HFFc6 (cell line): Measurements from ENCODE around the gene ANKRD11. TPM values are rescaled to one million over a fixed set of nuclear protein-coding genes. Genes with fewer than 3 reads are reported as not detected.

ENCODE experiments used
- DNase-seq: peaks from one replicate; pipeline ENCODE4 v3.0.0-alpha.2; 2018
- H3K27ac Mint-ChIP-seq: 2 replicates; pipeline ENCODE4 v1.8.0; 2020; ENCODE audit warnings: mild to moderate bottlenecking, mixed read lengths
- H3K27me3 Mint-ChIP-seq: 2 replicates; pipeline ENCODE4 v1.8.0; 2021; ENCODE audit warnings: mild to moderate bottlenecking, moderate library complexity, mixed read lengths; ENCODE audit not compliant: insufficient read depth
- H3K36me3 Mint-ChIP-seq: 2 replicates; pipeline ENCODE4 v1.8.0; 2021; ENCODE audit warnings: low read depth, mixed read lengths
- H3K4me1 Mint-ChIP-seq: 2 replicates; pipeline ENCODE4 v1.8.0; 2020; ENCODE audit warnings: low read depth, mixed read lengths
- H3K4me3 Mint-ChIP-seq: 2 replicates; pipeline ENCODE4 v1.8.0; 2020; ENCODE audit warnings: mild to moderate bottlenecking, moderate library complexity, mixed read lengths
- H3K9me3 Mint-ChIP-seq: 2 replicates; pipeline ENCODE4 v1.8.0; 2020; ENCODE audit warnings: mild to moderate bottlenecking, mixed read lengths
- total RNA-seq, 6 experiments: library from RNA; stranded (reverse); fragmentation: NEBNext Ultra II Directional; extraction: Animal tissue kit (Norgen Biotek cat#: 25700); gene quantifications; 2 replicates in 1 of 6; 3 replicates in 5 of 6; pipeline ENCODE4 v1.2.3, GENCODE V29; 2021
- TF ChIP-seq, protein P1 (sequence below): fragments of 200-600 bp; sonication (generic); IDR thresholded peaks from 2 replicates; pipeline ENCODE4 v1.5.0; 2021; ENCODE audit warnings: antibody characterized with exemption, mild to moderate bottlenecking

The ANKRD11 gene
- total RNA-seq, 6 experiments from 2014 or later, result 110 to 120 (median 116) TPM

DNA sequence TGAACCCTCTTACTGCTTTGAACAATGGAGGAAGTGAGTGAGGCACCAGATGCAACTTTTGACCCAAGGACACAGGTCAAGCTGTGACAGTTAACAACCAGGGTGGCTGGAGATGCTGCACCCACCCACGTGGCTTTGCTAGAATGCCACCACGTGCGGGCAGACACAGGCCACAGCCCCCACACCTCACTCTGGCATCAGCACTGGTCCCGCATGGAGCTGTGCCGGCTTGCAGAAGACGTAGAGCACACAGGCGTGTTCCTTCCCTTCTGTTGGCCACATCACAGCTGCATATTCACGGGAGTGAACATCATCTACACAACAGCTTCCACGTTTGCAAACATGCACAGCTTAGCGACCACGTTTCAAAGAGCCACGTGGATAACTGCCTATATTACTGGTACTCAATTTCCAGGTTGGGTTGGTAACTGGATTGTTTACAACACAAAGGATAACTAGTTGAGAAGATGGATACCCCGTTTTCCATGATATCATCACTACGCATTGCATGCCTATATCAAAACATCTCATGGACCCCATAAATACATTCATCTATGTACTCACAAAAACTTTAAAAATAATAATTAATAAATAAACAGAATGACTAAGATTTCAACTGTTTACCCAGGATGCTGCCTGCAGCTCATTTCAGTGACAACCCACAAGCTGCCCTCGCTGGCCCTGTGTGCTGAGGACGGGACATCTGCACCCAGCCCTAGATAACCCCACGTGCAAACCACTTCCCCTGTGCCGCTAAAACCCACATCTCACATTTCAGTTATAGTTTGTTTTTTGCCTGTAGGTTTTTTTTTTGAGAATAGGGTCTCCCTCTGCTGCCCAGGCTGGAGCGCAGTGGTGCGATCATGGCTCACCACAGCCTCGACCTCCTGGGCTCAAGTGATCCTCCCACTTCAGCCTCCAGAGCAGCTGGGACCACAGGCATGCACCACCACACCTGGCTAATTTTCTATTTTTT, 132.0 kb downstream of the ANKRD11 start:
- Mint-ChIP-seq H3K27ac (peak overlapping the region; percentile 60; the same call in 1 of the 2 replicates), H3K27me3 (peaks cover 3% of the 10 kb centered on the region), H3K4me1 (peaks cover 70% of the 10 kb centered on the region), H3K9me3 (no peaks in the 10 kb centered on the region), H3K36me3 (peaks cover 12% of the 10 kb centered on the region; the same call in 1 of the 2 replicates), H3K4me3 (no peak overlapping the region)
- TF ChIP-seq, protein P1, sequence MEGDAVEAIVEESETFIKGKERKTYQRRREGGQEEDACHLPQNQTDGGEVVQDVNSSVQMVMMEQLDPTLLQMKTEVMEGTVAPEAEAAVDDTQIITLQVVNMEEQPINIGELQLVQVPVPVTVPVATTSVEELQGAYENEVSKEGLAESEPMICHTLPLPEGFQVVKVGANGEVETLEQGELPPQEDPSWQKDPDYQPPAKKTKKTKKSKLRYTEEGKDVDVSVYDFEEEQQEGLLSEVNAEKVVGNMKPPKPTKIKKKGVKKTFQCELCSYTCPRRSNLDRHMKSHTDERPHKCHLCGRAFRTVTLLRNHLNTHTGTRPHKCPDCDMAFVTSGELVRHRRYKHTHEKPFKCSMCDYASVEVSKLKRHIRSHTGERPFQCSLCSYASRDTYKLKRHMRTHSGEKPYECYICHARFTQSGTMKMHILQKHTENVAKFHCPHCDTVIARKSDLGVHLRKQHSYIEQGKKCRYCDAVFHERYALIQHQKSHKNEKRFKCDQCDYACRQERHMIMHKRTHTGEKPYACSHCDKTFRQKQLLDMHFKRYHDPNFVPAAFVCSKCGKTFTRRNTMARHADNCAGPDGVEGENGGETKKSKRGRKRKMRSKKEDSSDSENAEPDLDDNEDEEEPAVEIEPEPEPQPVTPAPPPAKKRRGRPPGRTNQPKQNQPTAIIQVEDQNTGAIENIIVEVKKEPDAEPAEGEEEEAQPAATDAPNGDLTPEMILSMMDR, result no peak
- DNase-seq, result no peak

DNA sequence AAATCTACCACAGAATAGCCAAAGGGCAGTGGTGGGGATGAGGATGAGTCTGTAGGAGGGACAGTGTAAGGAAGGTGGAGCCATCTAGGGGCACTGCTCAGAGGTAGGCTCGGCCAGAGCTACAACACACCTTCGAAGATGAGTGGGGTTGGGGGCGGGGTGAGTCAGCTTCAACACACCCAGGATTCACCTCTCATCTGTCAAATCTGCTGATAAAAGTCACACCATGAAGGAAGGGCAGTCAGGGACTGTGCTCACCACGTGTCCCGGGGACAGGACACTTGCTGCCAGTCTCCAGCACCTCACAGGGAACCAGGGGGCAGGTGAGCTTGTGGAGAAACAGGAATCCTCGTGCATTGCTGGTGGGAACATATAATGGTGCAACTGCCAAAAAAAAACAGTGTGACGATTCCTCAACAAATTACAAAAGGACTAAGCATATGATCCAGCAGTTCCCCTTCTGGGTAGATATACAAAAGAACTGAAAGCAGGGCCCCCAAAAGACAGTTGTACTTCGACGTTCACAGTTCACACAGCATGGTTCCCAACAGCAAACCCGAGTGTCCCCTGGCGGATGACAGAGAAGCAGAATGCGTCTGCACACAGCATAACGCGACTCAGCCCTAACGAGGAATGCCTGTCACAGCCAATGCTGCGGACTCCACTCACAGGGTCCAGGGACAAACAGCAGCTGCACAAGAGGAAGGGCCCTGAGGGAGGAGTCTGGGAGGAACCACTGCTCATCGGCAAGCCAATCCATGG, 133.1 kb downstream of the ANKRD11 start:
- no peak overlapping the region for H3K4me3 Mint-ChIP-seq
- H3K36me3 Mint-ChIP-seq, result peaks cover 16% of the 10 kb centered on the region; the same call in 1 of the 2 replicates
- H3K9me3 Mint-ChIP-seq, result no peaks in the 10 kb centered on the region
- no peak for DNase-seq
- peak overlapping the region; percentile 60; the same call in 1 of the 2 replicates for H3K27ac Mint-ChIP-seq
- peaks cover 72% of the 10 kb centered on the region for H3K4me1 Mint-ChIP-seq
- TF ChIP-seq, protein P1, result peak; percentile 21; the same call in 1 of the 2 replicates
- H3K27me3 Mint-ChIP-seq, result peaks cover 3% of the 10 kb centered on the region

DNA sequence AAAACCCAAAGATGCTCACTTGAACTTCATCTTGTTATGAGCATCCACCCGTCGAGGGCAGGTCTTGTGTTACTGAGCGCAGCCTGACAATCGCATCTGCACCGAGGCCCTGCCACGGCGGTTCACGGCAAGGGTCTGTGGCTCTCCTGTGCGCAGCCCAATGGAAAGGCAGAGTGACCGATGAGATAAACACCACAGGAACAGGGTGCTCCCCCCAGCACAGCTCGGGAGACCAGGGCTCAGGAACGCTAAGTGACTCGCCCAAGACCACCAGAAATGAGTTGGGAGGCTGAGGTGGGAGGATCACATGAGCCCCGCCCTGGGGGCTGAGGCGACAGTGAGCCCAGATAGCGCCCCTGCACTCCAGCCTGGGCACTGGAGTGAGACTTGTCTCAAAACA, 134.7 kb downstream of the ANKRD11 start:
- H3K27ac Mint-ChIP-seq, result peak overlapping the region; percentile 5; the same call in 1 of the 2 replicates
- no peaks in the 10 kb centered on the region for H3K9me3 Mint-ChIP-seq
- no peak for DNase-seq
- peaks cover 70% of the 10 kb centered on the region for H3K4me1 Mint-ChIP-seq
- TF ChIP-seq, protein P1, result no peak
- H3K27me3 Mint-ChIP-seq, result peaks cover 3% of the 10 kb centered on the region
- peaks cover 26% of the 10 kb centered on the region for H3K36me3 Mint-ChIP-seq
- H3K4me3 Mint-ChIP-seq, result no peak overlapping the region

DNA sequence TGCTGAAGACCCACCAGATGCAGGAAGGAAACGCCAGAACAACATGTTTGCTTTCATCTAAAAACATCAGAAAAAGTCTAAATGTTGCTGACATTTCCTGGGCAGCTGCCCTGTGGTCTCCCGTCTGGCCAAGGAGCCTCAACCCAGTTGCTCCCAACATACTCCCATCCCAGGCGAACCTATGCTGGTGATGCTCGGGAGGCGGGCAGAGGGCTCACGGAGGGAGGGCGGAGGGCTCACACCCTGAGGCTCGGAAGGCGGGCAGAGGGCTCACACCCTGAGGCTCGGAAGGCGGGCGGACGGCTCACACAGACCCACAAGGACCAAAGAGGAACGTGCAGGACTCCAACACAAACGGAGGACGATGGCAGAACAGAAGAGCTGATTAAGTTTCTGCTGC, 135.4 kb downstream of the ANKRD11 start:
- TF ChIP-seq, protein P1, result no peak
- Mint-ChIP-seq H3K4me3 (no peak overlapping the region), H3K27ac (no peak overlapping the region), H3K36me3 (peaks cover 32% of the 10 kb centered on the region), H3K4me1 (peaks cover 70% of the 10 kb centered on the region), H3K27me3 (peaks cover 3% of the 10 kb centered on the region), H3K9me3 (no peaks in the 10 kb centered on the region)
- DNase-seq, result no peak

DNA sequence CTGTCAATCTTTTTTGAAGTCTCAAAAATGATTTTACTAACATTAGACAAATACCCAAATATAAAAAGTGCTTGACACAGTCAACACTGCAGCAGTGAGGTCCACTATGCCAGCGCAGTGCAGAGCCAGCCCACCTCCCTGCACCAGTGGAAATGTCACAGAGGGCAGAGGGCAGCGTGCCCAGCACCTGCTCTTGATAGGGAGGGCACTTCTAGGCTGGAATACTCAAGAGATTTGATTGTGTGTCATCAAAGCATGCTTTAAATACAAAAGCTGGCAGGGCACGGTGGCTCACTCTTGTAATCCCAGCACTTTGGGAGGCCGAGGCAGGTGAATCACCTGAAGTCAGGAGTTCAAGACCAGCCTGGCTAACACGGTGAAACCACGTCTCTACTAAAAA, 136.0 kb downstream of the ANKRD11 start:
- Mint-ChIP-seq H3K27ac (no peak overlapping the region), H3K27me3 (peaks cover 3% of the 10 kb centered on the region; the same call in 1 of the 2 replicates), H3K4me1 (peaks cover 63% of the 10 kb centered on the region), H3K9me3 (no peaks in the 10 kb centered on the region), H3K4me3 (no peak overlapping the region), H3K36me3 (peaks cover 32% of the 10 kb centered on the region)
- TF ChIP-seq, protein P1, result no peak
- DNase-seq, result no peak
